Measurements from ENCODE around the gene A2M. TPM values are rescaled to one million over a fixed set of nuclear protein-coding genes. Genes with fewer than 3 reads are reported as not detected.
"Not testable (repeated sequence)": the region's sequence is repeated elsewhere in the genome, so short reads cannot be mapped to it uniquely, and the experiment has no call there.

Gene A2M
- 640 TPM for total RNA-seq
- long read RNA-seq, full-length matches to known transcripts: 366 of 500 reads
- long read RNA-seq, partial matches to known transcripts: 114 of 500 reads
- long read RNA-seq, other reads (novel, unspliced or antisense): 20 of 500 reads

GRCh38 chr12:9115731-9116559, at the start of gene A2M:
TSS of gene A2M (minus strand) at chr12:9115919. CDS start at chr12:9115849, 70 bp downstream.
- intact Hi-C loops (cut with DNase I): loop anchor here (2.0 to 10.0 kb wide), 3 partner anchors 47 to 161 kb away; no protein-coding TSS in a partner anchor
- DNase-seq (ENCODE audit: missing footprints) (no peak), ATAC-seq (peak; percentile 91)

- ATAC-seq (no peak), DNase-seq (ENCODE audit: missing footprints) (no peak)
- intact Hi-C loops (cut with DNase I): loop anchor here (2.0 kb wide), 1 partner anchor 47 kb away; no protein-coding TSS in a partner anchor
Measured at GRCh38 chr12:9163392-9163791, 47.7 kb upstream of the A2M start.

GRCh38 chr12:9156119-9156518, 40.4 kb upstream of the A2M start:
- intact Hi-C loops (cut with DNase I): no loop called here
- no peak for DNase-seq (ENCODE audit: missing footprints)

GRCh38 chr12:9149372-9149771, 33.7 kb upstream of the A2M start:
- ATAC-seq: no peak
- intact Hi-C loops (cut with DNase I): no loop called here

More at GRCh38 chr12:9156119-9156518, 40.4 kb upstream of the A2M start:
- no peak for ATAC-seq

GRCh38 chr12:9148926-9149325, 33.2 kb upstream of the A2M start:
- no peak for DNase-seq (ENCODE audit: missing footprints)
- intact Hi-C loops (cut with DNase I): no loop called here
- ATAC-seq: no peak

More at GRCh38 chr12:9149372-9149771, 33.7 kb upstream of the A2M start:
- DNase-seq (ENCODE audit: missing footprints): no peak

GRCh38 chr12:9147461-9147860, 31.7 kb upstream of the A2M start:
- intact Hi-C loops (cut with DNase I): no loop called here
- ATAC-seq (no peak), DNase-seq (ENCODE audit: missing footprints) (no peak)

GRCh38 chr12:9144730-9145106, 29.0 kb upstream of the A2M start:
- ATAC-seq (no peak), DNase-seq (ENCODE audit: missing footprints) (no peak)
- intact Hi-C loops (cut with DNase I): no loop called here

GRCh38 chr12:9143929-9144729, 28.4 kb upstream of the A2M start:
- intact Hi-C loops (cut with DNase I): no loop called here
- ATAC-seq (no peak), DNase-seq (ENCODE audit: missing footprints) (no peak)

GRCh38 chr12:9143137-9143536, 27.4 kb upstream of the A2M start:
- intact Hi-C loops (cut with DNase I): no loop called here
- ATAC-seq: no peak
- no peak for DNase-seq (ENCODE audit: missing footprints)

GRCh38 chr12:9139588-9140290, 24.0 kb upstream of the A2M start:
- ATAC-seq; intact Hi-C loops (cut with DNase I); DNase-seq (ENCODE audit: missing footprints): not testable (repeated sequence)

GRCh38 chr12:9135903-9136310, 20.2 kb upstream of the A2M start:
- DNase-seq (ENCODE audit: missing footprints) (no peak), ATAC-seq (no peak)
- intact Hi-C loops (cut with DNase I): no loop called here

- intact Hi-C loops (cut with DNase I): no loop called here
- DNase-seq (ENCODE audit: missing footprints): no peak
- ATAC-seq: no peak
Measured at GRCh38 chr12:9134981-9135628, 19.4 kb upstream of the A2M start.

GRCh38 chr12:9133216-9133916, 17.6 kb upstream of the A2M start:
- intact Hi-C loops (cut with DNase I): no loop called here
- DNase-seq (ENCODE audit: missing footprints) (no peak), ATAC-seq (no peak)

- intact Hi-C loops (cut with DNase I): no loop called here
- DNase-seq (ENCODE audit: missing footprints) (no peak), ATAC-seq (no peak)
Measured at GRCh38 chr12:9132008-9132535, 16.4 kb upstream of the A2M start.

GRCh38 chr12:9130244-9130643, 14.5 kb upstream of the A2M start:
- no peak for ATAC-seq
- no peak for DNase-seq (ENCODE audit: missing footprints)
- intact Hi-C loops (cut with DNase I): no loop called here

GRCh38 chr12:9127936-9128663, 12.4 kb upstream of the A2M start:
- ATAC-seq (no peak), DNase-seq (ENCODE audit: missing footprints) (no peak)
- intact Hi-C loops (cut with DNase I): no loop called here

- ATAC-seq: no peak
- intact Hi-C loops (cut with DNase I): no loop called here
- no peak for DNase-seq (ENCODE audit: missing footprints)
Measured at GRCh38 chr12:9127484-9127883, 11.8 kb upstream of the A2M start.
